NCI-H1694 (cell line): ENCODE data around the gene CRB2.
"Not testable (repeated sequence)": the region's sequence is repeated elsewhere in the genome, so short reads cannot be mapped to it uniquely, and the experiment has no call there.

ENCODE experiments used
- DNase-seq: peaks from one replicate; lab custom pipeline; 2025; lab: John Stamatoyannopoulos, UW

The CRB2 gene

DNA sequence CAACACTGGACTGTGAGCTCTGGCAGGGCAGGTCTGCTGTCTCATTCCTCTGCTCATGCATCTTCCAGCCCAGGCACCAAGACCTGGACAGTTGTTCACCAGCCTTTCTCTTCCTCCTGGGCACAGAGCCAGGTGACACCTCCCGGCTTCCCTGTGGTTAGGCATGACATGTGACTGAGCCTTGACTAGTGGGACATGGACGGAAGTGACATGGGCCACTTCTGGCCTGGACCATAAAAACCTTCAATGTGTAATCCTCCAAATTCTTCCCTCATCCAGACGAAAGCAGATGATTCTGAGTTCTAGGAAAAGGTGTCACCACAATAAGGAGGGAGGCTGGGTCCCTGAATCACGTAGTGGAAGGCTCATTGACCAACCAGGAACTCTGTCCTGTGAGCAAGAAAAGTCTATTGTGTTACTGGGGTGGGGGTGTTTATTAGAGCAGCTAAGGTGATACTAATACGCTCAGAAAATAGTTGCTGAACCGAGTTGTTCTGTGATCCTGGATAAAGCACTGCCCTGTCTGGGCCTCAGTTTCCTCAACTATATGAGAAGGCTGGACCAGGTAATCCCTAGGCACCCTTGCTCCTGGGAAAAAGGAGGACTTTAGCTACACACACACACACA lies 26.6 kb upstream of the CRB2 start:
- no peak for DNase-seq

DNA sequence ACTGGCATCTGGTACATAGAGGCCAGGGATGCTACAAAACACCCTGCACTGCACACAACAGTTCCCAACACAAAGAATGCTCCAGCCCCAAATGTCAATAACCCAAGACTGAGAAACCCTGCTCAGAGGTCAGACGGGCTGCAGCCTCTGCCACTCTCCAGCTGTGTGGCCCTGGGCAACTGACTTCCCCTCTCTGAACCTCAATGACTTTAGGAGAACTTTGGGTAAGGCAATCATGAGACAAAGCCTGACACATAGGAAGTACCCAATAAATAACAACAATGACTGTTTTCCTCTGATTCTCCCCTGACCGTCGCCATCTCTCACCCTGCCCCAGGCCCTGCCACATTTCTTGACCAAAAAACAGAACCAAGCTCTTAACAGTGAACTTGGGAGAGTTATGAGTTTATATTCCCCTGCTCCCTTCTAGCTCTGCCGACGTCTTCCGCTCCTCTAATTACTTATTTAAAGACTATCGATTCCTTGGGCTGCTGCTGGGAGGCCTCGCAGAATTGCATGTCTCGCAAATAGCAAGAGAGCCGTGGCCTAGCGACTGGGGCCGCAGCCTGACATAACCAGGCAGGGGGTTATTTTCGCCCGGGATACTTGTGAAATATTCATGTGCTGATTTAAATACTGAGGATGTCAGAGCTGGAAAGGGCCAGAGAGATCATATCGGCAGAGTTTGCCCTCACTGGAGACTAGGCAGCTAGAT lies 24.5 kb upstream of the CRB2 start:
- DNase-seq: no peak

DNA sequence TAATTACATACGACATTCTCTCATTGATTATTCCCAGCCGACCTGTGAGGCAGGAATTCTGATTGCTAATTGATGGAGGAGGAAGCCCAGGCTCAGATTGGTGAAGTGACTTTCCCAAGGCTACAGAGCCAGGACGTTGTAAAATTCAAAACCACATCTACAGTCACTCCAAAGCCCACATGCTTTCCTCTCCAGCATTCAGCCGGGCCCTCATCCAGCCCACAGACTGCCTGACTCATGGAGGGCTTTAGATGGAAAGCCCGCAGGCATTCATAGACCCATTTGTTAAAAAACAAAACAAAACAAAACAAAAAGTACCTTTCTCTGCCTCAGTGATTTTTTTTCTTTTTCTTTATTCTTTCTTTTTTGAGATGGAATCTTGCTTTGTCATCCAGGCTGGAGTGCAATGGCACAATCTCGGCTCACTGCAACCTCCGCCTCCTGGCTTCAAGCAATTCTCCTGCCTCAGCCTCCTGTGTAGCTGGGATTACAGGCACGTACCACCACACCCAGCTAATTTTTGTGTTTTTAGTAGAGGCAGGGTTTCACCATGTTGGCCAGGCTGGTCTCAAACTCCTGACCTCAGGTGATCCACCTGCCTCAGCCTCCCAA lies 22.8 kb upstream of the CRB2 start:
- not testable (repeated sequence) for DNase-seq

DNA sequence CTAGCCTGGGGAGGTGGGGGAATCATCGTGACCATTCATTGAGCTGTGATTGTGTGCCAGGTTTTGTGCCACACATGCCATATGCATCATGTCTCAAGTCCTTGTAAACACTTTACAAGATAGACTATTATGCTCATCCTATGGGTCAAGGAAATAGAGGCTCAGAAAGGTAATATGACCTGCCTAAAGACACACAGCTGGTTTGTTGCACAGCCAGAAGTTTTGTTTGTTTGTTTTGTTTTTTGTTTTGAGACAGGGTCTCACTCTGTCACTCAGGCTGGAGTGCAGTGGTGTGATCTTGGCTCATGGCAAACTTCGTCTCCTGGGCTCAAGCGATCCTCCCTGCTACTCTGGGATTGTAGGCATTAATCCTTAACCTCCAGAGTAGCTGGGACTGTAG lies 21.4 kb upstream of the CRB2 start:
- DNase-seq: no peak

DNA sequence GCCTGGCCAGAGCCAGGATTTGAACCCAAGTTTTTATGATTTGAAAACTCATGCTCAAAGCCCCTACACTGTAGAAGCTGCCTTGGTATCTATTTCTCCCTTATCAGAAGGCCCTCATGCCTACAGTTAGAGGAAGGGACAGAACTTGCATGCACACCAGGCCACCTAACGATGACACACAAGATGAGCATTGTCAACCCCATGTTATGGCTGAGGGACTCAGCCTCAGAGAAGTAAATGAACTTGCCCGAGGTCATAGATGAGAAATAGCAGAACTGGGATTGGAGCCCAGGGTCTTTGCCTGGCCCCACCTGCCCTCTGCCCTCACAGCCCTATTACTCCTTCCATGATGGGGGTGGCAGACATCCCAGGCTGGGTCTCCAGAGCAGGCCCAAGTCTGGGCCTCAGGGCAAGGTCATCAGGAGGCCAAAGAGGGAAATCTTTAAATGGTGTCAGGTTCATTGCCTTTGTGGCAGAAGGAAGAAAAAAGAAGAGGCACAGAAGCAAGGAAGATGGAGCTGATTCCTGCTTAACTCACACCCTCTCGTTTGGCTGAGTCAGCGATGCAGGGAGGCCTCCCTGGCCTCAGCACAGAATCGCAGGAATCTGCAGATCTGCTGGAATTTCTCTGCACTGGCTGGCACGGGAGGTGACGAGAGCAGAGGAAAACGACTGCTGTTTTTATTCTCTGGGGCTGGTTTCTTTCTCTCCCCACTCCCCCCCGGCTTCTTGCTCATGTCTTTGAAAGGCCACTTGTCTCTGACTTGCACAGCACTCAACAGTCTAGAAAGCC lies 20.6 kb upstream of the CRB2 start:
- DNase-seq: no peak

DNA sequence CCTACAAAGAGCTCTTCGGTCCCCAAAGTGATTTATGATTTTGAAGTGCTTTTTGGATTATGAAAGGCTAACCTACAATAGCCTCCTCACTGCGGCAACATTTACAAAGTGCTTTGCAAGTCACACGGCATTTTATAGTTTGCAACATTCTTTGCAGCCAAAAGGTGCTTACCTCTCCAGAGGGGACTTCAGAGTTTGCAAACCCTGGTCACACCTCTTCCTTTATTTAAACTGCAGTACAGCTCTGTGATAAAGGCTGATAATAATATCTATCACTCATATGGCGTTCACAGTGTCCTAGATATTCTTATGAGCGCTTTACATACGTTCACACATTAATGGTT lies 20.0 kb upstream of the CRB2 start:
- DNase-seq: no peak

DNA sequence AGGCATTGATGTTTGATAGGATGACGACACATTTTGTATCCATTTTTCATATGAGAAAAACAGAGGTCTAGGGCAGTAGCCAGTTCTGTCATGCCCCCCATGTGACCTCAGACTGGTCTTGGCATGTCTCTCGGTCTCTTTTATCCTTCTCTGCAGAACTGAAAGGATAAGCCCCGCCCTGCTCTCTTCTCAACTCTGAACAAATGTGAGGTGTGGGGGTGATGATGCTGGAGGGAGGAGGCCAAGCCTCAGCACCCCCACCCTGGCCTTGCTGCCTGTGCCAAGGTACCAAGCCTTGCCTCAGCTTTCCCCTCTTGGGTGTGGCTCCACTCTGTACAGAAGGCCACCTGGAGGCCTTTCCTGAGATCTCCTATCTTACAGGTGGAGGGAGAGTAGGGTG lies 19.5 kb upstream of the CRB2 start:
- DNase-seq: no peak

DNA sequence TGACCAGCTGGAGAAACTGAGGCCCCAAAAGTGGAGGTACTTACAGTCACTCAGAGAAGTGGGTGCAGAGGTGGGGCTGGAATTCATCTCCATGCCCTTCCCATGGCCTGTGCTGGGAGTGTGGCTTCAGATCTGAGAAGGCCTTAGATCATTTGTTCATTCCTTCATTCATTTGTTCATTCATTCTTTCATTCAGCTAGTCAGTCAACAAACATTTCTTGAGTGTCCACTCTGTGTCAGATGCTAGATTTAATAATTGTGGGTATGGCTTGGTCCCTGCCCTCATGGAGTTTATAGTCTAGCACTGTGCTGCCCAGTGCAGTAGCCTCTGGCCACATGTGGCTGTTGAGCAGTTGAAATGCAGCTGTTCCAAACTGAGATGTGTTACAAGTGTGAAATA lies 19.0 kb upstream of the CRB2 start:
- DNase-seq: no peak

DNA sequence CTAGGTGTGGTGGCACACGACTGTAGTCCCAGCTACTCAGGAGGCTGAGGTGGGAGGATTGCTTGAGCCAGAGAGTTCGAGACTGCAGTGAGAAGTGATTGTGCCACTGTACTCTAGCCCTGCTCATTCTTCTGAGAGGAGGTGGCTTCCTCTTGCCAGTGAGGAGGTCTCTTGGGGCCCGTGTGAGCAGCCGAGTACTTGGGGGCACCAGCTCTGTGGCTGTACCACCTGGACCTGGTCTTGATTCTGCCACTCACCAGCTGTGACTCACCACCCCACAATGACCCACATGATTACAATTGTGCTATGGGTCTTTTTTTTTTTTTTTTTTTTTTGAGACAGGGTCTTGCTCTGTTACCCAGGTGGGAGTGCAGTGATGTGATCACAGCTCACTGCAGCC lies 18.0 kb upstream of the CRB2 start:
- no peak for DNase-seq

DNA sequence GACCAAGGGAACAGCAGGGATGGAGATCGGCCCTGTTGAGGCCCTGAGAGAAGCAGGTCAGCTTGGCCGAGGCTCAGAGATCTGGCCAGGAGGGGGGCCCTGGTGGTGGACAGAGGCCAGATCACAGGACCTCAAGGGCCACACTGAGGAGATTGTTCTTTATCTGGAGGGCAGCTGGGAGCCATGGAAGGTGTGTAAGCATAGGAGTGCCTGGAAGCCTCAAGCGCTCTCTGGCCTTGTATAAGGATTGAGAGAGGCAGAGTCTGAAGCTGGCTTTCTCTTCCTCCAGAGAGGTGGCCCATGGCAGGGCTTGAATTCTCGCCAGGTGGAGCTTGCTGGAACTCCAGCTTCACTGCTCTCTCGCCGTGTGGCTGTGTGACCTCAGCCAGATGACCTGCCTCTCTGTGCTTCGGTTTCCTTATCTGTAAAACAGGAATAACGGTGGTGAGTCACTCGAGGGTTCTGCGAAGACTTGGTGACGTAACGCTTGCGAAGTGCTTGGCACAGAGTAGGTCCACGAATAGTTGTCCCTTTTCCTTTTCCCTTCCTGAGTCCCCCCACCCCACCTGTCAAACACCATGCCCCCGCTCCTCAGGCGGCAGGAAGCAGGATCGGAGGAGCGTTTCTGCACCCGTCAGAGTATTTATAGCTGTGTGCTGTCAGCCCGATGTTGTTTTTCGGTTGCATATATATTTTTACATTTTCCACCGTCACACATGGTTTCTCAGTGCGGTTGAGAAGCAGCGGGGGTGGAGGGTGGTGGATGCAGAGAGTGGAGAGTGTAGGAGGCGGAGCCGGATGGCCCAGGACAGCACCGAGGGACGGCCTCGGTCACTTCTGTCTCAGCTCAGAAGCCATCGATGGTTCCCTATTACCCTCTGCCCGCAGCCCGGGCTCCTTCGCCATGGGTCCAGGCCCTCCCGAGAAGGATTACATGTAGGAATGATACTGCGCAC lies 17.0 kb upstream of the CRB2 start:
- no peak for DNase-seq

DNA sequence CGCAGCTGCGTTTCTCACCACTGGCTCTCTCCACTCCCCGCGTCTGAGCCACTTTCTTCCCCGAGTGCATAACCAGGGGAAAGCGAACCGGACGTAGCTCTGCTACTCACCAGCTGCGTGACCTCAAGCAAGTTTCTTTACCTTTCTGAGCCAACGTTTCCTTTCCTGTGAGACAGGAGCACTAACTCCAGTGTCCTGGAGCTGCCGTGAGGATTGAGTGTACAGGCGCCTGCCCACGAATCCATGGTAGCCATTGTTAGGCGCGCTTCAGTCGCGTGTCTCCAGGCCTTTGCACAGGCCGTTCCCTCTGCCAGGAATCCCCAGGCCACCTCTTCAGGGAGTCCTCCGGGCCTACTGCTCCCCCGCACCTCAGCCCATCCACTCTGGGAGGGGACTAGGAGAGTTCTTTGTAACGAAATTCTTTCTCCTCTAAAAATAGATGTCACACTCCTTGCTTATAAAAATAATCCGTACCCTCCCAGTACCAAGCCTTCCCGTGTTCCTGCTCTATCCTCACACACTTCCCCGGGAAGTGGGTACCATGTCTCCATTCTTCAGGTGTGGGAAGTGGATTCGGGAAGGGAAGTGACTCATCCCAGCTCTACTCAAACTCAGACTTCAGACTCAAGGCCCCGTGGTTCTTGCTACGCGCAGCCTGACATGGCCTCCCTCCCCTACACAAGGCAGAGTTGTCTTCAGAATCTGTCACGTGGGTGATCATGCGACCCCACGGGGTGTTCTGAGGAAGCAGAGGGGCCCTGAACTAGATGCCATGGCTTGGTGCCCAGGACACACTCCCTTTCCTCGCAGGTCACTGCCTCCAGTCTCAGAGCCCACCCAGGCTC lies 16.1 kb upstream of the CRB2 start:
- DNase-seq: no peak

DNA sequence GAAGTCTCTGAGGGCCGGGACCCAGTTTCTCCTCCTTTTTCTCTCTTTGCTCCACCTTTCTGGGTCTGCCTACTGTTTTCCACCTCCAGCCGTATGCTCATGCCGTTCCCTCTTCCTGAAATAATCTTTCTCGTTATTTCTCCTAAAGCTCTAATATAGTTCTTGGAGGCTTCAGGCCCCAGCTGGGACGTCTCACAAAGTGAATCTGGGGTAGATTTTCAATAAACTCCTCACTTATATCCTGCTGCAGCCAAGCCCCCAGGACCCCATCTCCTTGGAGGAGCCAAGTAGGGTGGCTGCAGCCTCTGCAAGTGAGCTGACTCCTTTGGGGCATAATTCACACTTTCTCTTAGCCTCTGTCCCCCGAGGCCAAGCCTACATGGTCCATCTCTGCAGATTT lies 14.2 kb upstream of the CRB2 start:
- DNase-seq: no peak

DNA sequence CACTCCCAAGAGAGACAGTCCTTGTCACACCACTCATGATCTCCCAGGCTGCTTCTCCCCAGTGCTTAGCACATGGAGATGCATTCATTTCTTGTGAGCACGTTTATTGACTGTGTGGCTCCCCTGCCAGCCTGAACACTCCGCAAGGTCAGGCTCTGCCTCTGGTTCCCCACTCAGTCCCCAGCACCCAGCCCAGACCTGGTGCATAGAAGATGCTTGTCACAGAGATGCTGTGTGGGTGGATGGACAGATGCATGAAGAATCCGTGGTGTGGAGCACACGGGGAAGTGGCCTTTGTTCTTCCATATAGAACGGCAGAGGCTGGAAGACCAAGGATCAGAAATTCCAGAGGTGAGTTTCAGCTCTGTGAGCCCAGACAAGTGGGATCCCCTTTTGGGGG lies 13.8 kb upstream of the CRB2 start:
- no peak for DNase-seq

DNA sequence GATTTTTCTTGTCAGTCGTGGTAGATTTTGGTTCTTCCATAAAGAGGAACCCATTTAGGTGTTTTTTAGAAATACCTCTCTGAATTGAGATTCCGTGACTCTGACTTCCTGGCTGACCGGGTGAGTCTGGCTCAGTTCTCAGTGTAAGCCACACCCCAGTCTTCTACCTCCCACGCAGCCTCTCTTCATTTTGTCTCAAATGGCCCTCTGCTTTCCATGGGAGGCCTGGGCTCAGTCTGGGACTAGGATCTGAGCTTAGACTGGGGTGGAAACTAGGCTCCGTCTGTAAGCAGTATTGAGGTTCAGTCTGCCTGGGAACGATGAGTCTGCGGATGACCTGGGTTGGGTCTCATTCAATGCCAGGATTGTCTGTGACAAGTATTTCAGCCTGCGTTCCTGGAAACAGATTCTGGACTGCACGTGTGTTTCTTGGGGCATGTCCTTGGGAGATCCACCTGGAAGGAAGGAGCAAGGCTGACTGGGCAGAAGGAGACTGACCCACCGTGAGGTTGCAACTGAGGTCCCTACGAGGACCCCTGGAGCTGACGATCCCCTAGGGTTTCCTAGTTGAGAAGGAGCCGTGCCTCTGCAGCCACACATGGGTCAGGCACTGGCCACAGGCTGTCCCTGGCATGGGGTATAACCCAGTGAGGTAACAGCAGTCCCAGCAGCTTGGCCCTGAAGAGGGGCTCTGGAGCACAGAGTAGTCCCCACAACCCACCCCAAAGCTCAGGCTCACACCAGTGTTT lies 12.4 kb upstream of the CRB2 start:
- no peak for DNase-seq

DNA sequence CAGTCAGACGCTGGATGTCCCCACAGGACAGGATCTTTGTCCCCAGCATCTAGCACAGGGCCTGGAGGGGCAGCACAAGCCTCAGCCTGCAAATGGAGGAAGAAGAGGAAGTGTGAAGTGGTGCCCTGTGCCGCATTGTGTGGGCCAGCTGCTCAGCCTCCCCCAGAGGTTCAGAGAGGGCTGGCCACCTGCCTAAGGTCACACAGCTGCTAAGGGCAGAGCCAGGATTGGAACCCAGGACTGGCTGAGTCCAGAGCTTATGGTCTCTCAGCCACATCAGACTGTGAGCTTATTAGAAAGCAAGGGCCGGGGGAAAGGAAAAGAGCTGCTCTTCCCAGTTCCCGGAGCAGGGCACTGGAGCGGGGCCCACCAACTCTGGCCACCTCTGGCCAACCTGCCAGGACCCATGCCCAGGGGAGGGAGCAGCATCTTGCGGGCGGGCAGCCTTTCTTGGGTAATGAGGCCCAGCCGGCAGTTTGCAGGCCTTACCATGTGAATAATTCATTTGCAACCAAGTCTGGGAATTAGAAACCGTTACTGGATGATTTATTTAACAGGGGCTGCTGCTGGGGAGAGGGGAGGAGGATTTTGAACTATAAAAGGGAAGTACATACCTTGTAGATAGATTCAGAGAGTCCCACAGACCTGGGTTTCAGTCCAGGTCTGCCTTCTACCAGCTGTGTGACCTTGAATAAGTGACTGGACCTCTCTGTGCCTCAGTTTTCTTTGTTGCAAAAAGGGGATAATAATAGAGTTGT lies 11.6 kb upstream of the CRB2 start:
- no peak for DNase-seq

DNA sequence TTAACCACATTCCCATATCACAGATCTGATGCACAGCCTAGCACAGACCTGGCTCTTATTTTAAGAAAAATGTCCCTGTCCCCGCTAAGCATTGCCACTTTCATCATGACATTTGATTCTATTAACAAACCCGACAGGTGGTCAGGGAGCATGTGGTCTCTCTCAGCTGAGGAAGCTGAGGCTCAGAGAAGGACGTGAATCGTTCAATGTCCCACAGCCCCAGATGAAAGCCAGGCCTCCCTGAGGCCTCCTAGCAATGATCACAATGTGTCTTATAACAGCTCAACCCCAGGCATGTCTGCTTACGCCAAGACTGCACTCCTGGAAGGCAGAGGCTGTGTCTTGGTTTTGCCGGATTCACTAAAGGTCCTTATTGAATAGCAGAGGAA lies 10.4 kb upstream of the CRB2 start:
- no peak for DNase-seq

DNA sequence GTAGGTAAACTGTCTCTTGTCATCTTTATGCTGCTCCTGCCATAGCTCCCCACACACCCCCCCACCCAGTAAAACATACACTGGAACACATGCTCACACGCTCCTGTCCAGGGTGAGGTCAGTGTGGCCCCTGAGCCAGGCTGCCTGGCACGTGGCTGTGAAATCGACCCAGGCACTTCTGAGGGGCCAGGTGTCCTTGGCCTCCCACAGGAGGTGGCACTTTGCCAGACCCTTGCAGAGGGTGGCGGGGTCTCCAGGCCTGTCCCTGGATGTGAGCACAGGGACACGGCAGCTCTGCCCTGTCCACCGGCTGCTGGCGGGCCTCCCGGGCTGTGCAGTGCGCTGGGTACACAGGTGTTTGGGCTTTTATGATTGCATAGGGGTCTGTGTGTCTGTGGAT lies 10.0 kb upstream of the CRB2 start:
- DNase-seq: no peak

DNA sequence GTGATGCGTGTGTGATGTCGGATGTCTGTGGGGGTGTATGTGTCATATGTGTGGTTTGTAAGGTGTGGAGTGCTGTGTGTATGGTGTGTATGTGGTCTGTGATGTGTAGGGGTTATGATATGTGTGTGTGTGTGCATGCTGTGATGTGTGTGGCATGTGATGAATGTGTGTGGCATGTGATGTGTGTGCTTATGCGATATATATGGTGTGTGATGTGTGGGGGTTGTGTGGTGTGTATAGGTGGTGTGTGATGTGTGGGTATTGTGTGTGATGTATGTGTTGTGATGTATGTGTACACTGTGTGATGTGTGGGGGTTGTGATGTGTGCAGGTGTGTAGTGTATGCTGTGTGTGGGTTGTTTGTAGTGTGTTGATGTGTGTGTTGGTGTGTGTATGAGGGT lies 9.2 kb upstream of the CRB2 start:
- no peak for DNase-seq

DNA sequence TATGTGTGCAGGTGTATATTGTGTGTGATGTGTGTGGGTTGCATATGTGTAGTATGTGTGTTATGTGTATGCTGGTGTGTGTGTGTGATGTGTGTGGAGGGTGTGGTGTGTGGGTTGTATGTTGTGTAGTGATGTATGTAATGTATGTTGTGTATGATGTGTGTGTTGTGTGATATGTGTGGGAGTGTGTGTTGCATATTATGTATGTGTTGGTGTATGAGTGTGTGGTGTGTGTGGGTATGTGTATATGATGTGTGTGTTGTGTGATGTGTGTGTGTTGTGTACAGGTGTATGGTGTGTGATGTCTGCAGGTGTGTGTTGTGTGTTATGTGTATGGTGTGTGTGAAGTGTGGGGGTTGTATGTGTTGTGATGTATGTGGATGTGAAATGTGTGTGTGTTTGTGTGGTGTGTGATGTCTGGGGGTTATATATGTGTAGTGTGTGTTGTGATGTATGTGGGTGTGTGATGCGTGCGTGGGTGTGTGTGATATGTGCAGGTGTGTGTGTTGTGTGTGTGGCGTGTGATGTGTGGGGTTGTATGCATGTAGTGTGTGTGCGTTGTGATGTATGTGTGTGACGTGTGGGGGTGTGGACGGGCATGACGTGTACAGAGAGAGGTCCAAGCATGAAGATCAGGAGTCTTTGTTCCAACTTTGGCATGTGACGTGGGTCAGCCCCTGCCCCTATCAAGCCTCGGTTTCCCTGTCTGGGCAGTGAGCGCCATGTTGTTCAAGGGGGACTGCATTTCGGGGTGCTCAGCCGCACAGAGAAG lies 8.5 kb upstream of the CRB2 start:
- DNase-seq: no peak
